Measurements from ENCODE around the gene HSDL1. TPM values are rescaled to one million over a fixed set of nuclear protein-coding genes. Genes with fewer than 3 reads are reported as not detected.

The HSDL1 gene
- total and polyA plus RNA-seq, 2 of the 8 experiments (the other 6 are each of a cell fraction or from before 2014, with no cell fraction given), result 25.0 to 55.7 TPM

DNA sequence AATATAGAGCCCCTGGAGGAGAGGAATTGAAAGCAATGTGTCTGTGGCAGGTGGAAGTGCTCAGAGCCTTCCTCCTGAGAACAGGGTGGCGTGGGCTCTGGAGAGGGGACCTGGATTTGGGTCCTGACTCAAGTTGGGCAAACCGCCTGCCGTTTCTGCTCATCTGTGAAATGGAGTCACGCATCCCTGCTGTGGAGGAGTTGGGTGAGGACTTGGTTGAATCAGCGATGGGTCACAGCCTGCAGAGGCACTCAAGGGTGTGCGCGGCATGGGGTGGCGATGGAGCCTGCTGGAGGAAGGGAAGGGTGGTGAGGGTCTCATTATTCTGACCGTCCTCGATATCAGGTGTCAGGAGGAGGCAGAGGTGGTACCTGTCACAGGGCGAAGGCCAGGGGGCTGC, 49.0 kb upstream of the HSDL1 start:
- Histone ChIP-seq H4K91ac (replicated peaks; ENCODE audit: insufficient read length, low read length) (no peak overlapping the region), H3K18ac (ENCODE audit: extremely low read depth, low read length) (no peak overlapping the region), H2BK5ac (ENCODE audit: low read depth, low read length) (no peak overlapping the region), H2BK12ac (ENCODE audit: low read depth, low read length) (peak overlapping the region; percentile 39; the same call in 1 of the 2 replicates), H3K27ac (ENCODE audit: low read depth, low read length) (no peak overlapping the region), H3K79me2 (ENCODE audit: control insufficient read depth in 1 of 2, insufficient read depth in 2 of 2, low read length in 2 of 2) (no peaks in the 10 kb centered on the region), H2BK20ac (ENCODE audit: low read length) (no peak overlapping the region), H3K4me3 (ENCODE audit: extremely low read depth in 1 of 4, insufficient read depth in 2 of 4, low read depth in 3 of 4, low read length in 4 of 4) (no peak overlapping the region), H3K23me2 (ENCODE audit: low read depth, low read length) (no peaks in the 10 kb centered on the region), H4K5ac (ENCODE audit: insufficient read length, low read depth, low read length) (no peak overlapping the region), H4K20me1 (replicated peaks in 1 of 2; ENCODE audit: control insufficient read depth in 1 of 2, insufficient read depth in 2 of 2, low read length in 2 of 2) (no peaks in the 10 kb centered on the region), H3K27me3 (replicated peaks in 1 of 4; ENCODE audit: control insufficient read depth in 3 of 4, extremely low read depth in 1 of 4, insufficient read depth in 3 of 4, low read length in 3 of 4) (no peaks in the 10 kb centered on the region), H3K4ac (replicated peaks; ENCODE audit: insufficient read length, low read depth, low read length) (peak overlapping the region; percentile 53), H3K36me3 (ENCODE audit: control insufficient read depth in 2 of 4, insufficient read depth in 4 of 4, low read length in 3 of 4) (no peaks in the 10 kb centered on the region), H4K8ac (ENCODE audit: extremely low read depth, insufficient read depth, low read length) (peak overlapping the region; percentile 88; the same call in 1 of the 2 replicates), H2AK5ac (ENCODE audit: low read depth, low read length) (no peak overlapping the region), H3K56ac (replicated peaks; ENCODE audit: insufficient read length, low read depth, low read length) (no peak overlapping the region), H3K4me2 (ENCODE audit: insufficient read depth in 1 of 2, low read depth in 2 of 2, low read length in 2 of 2) (no peak overlapping the region), H3K23ac (ENCODE audit: insufficient read length) (no peak overlapping the region), H3K79me1 (ENCODE audit: low read depth, low read length) (no peaks in the 10 kb centered on the region), H2BK15ac (ENCODE audit: low read length) (peak overlapping the region; percentile 81; the same call in 1 of the 2 replicates), H3K9me3 (ENCODE audit: insufficient read depth in 2 of 2, low read depth in 1 of 2, low read length in 1 of 2) (no peaks in the 10 kb centered on the region; a peak in 1 of 4 replicates), H2BK120ac (replicated peaks; ENCODE audit: low read depth, low read length) (no peak overlapping the region), H3K9ac (replicated peaks in 1 of 4; ENCODE audit: extremely low read depth in 1 of 4, low read depth in 3 of 4, low read length in 3 of 4) (no peak overlapping the region; a peak in 1 of 7 replicates), H3K4me1 (replicated peaks in 1 of 4; ENCODE audit: control insufficient read depth in 3 of 4, insufficient read depth in 4 of 4, low read length in 3 of 4) (peaks cover 0 to 3% (median under 1%) of the 10 kb centered on the region in 4 experiments; a peak in 3 of 7 replicates), H3K14ac (ENCODE audit: insufficient read length) (no peak overlapping the region), H2AFZ (ENCODE audit: low read length) (no peak overlapping the region)
- CTCF ChIA-PET (ENCODE audit: partially characterized antibody), result interaction anchor here (0.8 to 1.2 kb wide), 2 partner anchors 73 to 289 kb away, joined by 3 read pairs; no protein-coding TSS in a partner anchor
- DNase-seq (ENCODE audit: low read depth in 1 of 2, low spot score in 2 of 2) (no peak), FAIRE-seq (no peak)
- POLR2A ChIA-PET (ENCODE audit: partially characterized antibody), result interaction anchor here (1.1 kb wide), 1 partner anchor 25 kb away, joined by 3 read pairs; no protein-coding TSS in a partner anchor
- WGBS, 2 experiments (ENCODE audit: extremely low coverage in 1 of 2, insufficient coverage in 1 of 2, insufficient read length in 1 of 2, insufficient replicate concordance in 2 of 2, low coverage in 1 of 2, low lambda C conversion rate in 2 of 2, missing lambda C conversion rate in 1 of 2), result 96% methylated on average over 11 of the region's 11 CpGs; no CpG with 5 or more reads in 1 of the 2 experiments
- TF ChIP-seq RFX5 (IDR thresholded peaks at IDR 0.05; ENCODE audit: borderline replicate concordance, low read depth, low read length), result no peak
- no peak for TF ChIP-seq HDAC6 (IDR thresholded peaks at IDR 0.05; ENCODE audit: low read depth, low read length)
- TF ChIP-seq EGR1 (IDR thresholded peaks at IDR 0.05; ENCODE audit: borderline replicate concordance, low read depth, low read length), result no peak
- TF ChIP-seq, protein P1, sequence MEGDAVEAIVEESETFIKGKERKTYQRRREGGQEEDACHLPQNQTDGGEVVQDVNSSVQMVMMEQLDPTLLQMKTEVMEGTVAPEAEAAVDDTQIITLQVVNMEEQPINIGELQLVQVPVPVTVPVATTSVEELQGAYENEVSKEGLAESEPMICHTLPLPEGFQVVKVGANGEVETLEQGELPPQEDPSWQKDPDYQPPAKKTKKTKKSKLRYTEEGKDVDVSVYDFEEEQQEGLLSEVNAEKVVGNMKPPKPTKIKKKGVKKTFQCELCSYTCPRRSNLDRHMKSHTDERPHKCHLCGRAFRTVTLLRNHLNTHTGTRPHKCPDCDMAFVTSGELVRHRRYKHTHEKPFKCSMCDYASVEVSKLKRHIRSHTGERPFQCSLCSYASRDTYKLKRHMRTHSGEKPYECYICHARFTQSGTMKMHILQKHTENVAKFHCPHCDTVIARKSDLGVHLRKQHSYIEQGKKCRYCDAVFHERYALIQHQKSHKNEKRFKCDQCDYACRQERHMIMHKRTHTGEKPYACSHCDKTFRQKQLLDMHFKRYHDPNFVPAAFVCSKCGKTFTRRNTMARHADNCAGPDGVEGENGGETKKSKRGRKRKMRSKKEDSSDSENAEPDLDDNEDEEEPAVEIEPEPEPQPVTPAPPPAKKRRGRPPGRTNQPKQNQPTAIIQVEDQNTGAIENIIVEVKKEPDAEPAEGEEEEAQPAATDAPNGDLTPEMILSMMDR (IDR thresholded peaks at IDR 0.05; ENCODE audit: control extremely low read depth in 1 of 3, insufficient read depth in 1 of 3, low read depth in 1 of 3, low read length in 3 of 3), result no peak
- no peak for TF ChIP-seq KDM4A (IDR thresholded peaks at IDR 0.05; ENCODE audit: low read depth, low read length, severe bottlenecking)
- TF ChIP-seq YY1 (IDR thresholded peaks at IDR 0.05; ENCODE audit: low read depth, low read length), result no peak
- no peak for TF ChIP-seq CBX8 (IDR thresholded peaks at IDR 0.05; ENCODE audit: borderline replicate concordance, low read depth, low read length)
- TF ChIP-seq, protein P2, sequence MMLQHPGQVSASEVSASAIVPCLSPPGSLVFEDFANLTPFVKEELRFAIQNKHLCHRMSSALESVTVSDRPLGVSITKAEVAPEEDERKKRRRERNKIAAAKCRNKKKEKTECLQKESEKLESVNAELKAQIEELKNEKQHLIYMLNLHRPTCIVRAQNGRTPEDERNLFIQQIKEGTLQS (IDR thresholded peaks at IDR 0.05; ENCODE audit: insufficient read depth, low read depth, low read length), result no peak
- no peak for TF ChIP-seq GTF2F1 (IDR thresholded peaks at IDR 0.05; ENCODE audit: borderline replicate concordance, low read depth, low read length)
- TF ChIP-seq NRF1 (IDR thresholded peaks at IDR 0.05; ENCODE audit: low read depth, low read length), result no peak
